ENCODE data around the gene TMEM235. TPM values are rescaled to one million over a fixed set of nuclear protein-coding genes. Genes with fewer than 3 reads are reported as not detected.

Gene TMEM235
- total RNA-seq, 1 donor from 2014 or later, result not detected

DNA sequence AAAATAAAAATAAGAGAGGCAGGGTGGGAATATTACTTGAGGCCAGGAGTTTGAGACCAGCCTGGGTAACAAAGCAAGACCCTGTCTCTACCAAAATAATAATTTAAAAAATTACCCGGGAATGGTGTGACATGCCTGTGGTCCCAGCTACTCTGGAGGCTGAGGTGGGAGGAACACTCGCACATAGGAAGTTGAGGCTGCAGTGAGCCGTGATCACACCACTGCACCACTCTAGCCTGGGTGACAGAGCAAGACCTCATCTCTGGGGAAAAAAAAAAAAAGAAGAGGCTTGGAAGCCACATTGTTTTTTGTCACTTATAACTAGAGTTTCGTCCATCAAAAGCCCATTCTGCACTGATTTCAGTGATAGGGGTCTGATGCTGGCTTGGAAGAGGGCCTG lies 3.3 kb upstream of the TMEM235 start:
- H3K36me3 Mint-ChIP-seq (ENCODE audit: unreplicated experiment), result no peaks in the 10 kb centered on the region
- peaks cover 4% of the 10 kb centered on the region for H3K27me3 Mint-ChIP-seq (ENCODE audit: unreplicated experiment)
- TF ChIP-seq CTCF (IDR thresholded peaks at IDR 0.05; ENCODE audit: partially characterized antibody, unreplicated experiment), result no peak
- H3K27ac Mint-ChIP-seq (ENCODE audit: unreplicated experiment), result no peak overlapping the region
- peaks cover 18% of the 10 kb centered on the region for H3K4me1 Mint-ChIP-seq (ENCODE audit: low read depth, unreplicated experiment)
- H3K9me3 Mint-ChIP-seq (ENCODE audit: unreplicated experiment), result peaks cover 7% of the 10 kb centered on the region
- DNase-seq, result no peak
- no peak overlapping the region for H3K4me3 Mint-ChIP-seq (ENCODE audit: unreplicated experiment)

- no peak for TF ChIP-seq CTCF (IDR thresholded peaks at IDR 0.05; ENCODE audit: partially characterized antibody, unreplicated experiment)
- Mint-ChIP-seq H3K27ac (ENCODE audit: unreplicated experiment) (no peak overlapping the region), H3K4me3 (ENCODE audit: unreplicated experiment) (no peak overlapping the region), H3K27me3 (ENCODE audit: unreplicated experiment) (peaks cover 4% of the 10 kb centered on the region), H3K4me1 (ENCODE audit: low read depth, unreplicated experiment) (peaks cover 4% of the 10 kb centered on the region), H3K36me3 (ENCODE audit: unreplicated experiment) (no peaks in the 10 kb centered on the region), H3K9me3 (ENCODE audit: unreplicated experiment) (peaks cover 6% of the 10 kb centered on the region)
- DNase-seq, result no peak
These were observed 1.0 kb upstream of the TMEM235 start for GRCh38 chr17:78230252-78230962.

- no peak for TF ChIP-seq CTCF (IDR thresholded peaks at IDR 0.05; ENCODE audit: partially characterized antibody, unreplicated experiment)
- H3K27ac Mint-ChIP-seq (ENCODE audit: unreplicated experiment), result no peak overlapping the region
- peaks cover 6% of the 10 kb centered on the region for H3K9me3 Mint-ChIP-seq (ENCODE audit: unreplicated experiment)
- peak; percentile 71 for DNase-seq
- peaks cover 4% of the 10 kb centered on the region for H3K4me1 Mint-ChIP-seq (ENCODE audit: low read depth, unreplicated experiment)
- H3K27me3 Mint-ChIP-seq (ENCODE audit: unreplicated experiment), result peaks cover 4% of the 10 kb centered on the region
- H3K36me3 Mint-ChIP-seq (ENCODE audit: unreplicated experiment), result no peaks in the 10 kb centered on the region
- H3K4me3 Mint-ChIP-seq (ENCODE audit: unreplicated experiment), result no peak overlapping the region
These were observed 794 bp downstream of the TMEM235 start for GRCh38 chr17:78231991-78232858.

DNA sequence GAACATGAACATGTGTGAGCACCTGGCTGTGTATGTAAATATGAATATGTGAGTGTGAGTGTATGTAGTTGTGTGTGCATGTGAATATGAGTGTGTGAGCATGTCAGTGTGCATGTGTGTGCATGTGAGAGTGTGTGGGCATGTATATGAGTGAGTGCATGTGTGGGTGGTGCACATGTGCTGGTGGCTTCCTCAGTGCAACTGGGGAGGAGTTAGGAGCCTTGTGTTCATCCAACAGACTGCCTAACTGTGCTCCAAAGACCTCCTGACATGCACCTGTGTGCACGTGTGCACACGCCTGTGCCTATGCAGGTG lies 1.4 kb downstream of the TMEM235 start:
- peaks cover 2% of the 10 kb centered on the region for H3K27me3 Mint-ChIP-seq (ENCODE audit: unreplicated experiment)
- no peak overlapping the region for H3K27ac Mint-ChIP-seq (ENCODE audit: unreplicated experiment)
- no peak for TF ChIP-seq CTCF (IDR thresholded peaks at IDR 0.05; ENCODE audit: partially characterized antibody, unreplicated experiment)
- peaks cover 2% of the 10 kb centered on the region for H3K4me1 Mint-ChIP-seq (ENCODE audit: low read depth, unreplicated experiment)
- H3K9me3 Mint-ChIP-seq (ENCODE audit: unreplicated experiment), result peaks cover 2% of the 10 kb centered on the region
- no peak for DNase-seq
- H3K36me3 Mint-ChIP-seq (ENCODE audit: unreplicated experiment), result no peaks in the 10 kb centered on the region
- H3K4me3 Mint-ChIP-seq (ENCODE audit: unreplicated experiment), result no peak overlapping the region

- no peak overlapping the region for H3K4me3 Mint-ChIP-seq (ENCODE audit: unreplicated experiment)
- H3K27ac Mint-ChIP-seq (ENCODE audit: unreplicated experiment), result no peak overlapping the region
- TF ChIP-seq CTCF (IDR thresholded peaks at IDR 0.05; ENCODE audit: partially characterized antibody, unreplicated experiment), result no peak
- H3K9me3 Mint-ChIP-seq (ENCODE audit: unreplicated experiment), result peaks cover 2% of the 10 kb centered on the region
- H3K27me3 Mint-ChIP-seq (ENCODE audit: unreplicated experiment), result peaks cover 5% of the 10 kb centered on the region
- DNase-seq, result peak; percentile 13
- H3K4me1 Mint-ChIP-seq (ENCODE audit: low read depth, unreplicated experiment), result peaks cover 5% of the 10 kb centered on the region
- no peaks in the 10 kb centered on the region for H3K36me3 Mint-ChIP-seq (ENCODE audit: unreplicated experiment)
These were observed 2.2 kb downstream of the TMEM235 start for GRCh38 chr17:78233678-78234077.

All from glutamatergic neuron (in vitro differentiated cells).